GM18909 (cell line): ENCODE measurements around the gene PLEKHA1.

Experiments
- ATAC-seq: cut with Tn5 transposase; IDR thresholded peaks from one replicate; pipeline ENCODE4 v1.9.1; 2021; ENCODE audit warnings: mild to moderate bottlenecking; ENCODE audit not compliant: unreplicated experiment, poor library complexity

PLEKHA1 gene

GRCh38 chr10:122419876-122420623 is 45.5 kb downstream of the PLEKHA1 start:
- ATAC-seq, result no peak

GRCh38 chr10:122420624-122421007 is 46.1 kb downstream of the PLEKHA1 start:
- ATAC-seq, result no peak

- ATAC-seq, result no peak
These were observed 46.6 kb downstream of the PLEKHA1 start for GRCh38 chr10:122421054-122421625.

- no peak for ATAC-seq
These were observed 47.2 kb downstream of the PLEKHA1 start for GRCh38 chr10:122421742-122422141.

- ATAC-seq, result no peak
These were observed 47.9 kb downstream of the PLEKHA1 start for GRCh38 chr10:122422266-122422989.

GRCh38 chr10:122424059-122424458 is 49.6 kb downstream of the PLEKHA1 start:
- ATAC-seq, result no peak

GRCh38 chr10:122426829-122427228 is 52.3 kb downstream of the PLEKHA1 start:
- no peak for ATAC-seq

GRCh38 chr10:122427280-122427679 is 52.8 kb downstream of the PLEKHA1 start:
- no peak for ATAC-seq

- ATAC-seq, result no peak
These were observed 60.8 kb downstream of the PLEKHA1 start for GRCh38 chr10:122435212-122435827.

- no peak for ATAC-seq
These were observed 67.5 kb downstream of the PLEKHA1 start for GRCh38 chr10:122441961-122442360.

GRCh38 chr10:122445469-122445868 is 71.0 kb downstream of the PLEKHA1 start:
- ATAC-seq, result no peak

GRCh38 chr10:122445904-122446303 is 71.4 kb downstream of the PLEKHA1 start:
- no peak for ATAC-seq

GRCh38 chr10:122446668-122447423 is 72.3 kb downstream of the PLEKHA1 start:
- ATAC-seq, result no peak

- ATAC-seq, result no peak
These were observed 74.1 kb downstream of the PLEKHA1 start for GRCh38 chr10:122448600-122448999.

- no peak for ATAC-seq
These were observed 74.6 kb downstream of the PLEKHA1 start for GRCh38 chr10:122449153-122449552.

GRCh38 chr10:122450353-122450990 is 76.0 kb downstream of the PLEKHA1 start:
- no peak for ATAC-seq

GRCh38 chr10:122454071-122454470 is 79.6 kb downstream of the PLEKHA1 start:
- ATAC-seq, result no peak

- no peak for ATAC-seq
These were observed 80.1 kb downstream of the PLEKHA1 start, which contains the start of gene ARMS2 for GRCh38 chr10:122454603-122455080. Gene ARMS2, plus strand, starts transcription at chr10:122454653. Its CDS starts 75 bp downstream, at chr10:122454728.

GRCh38 chr10:122455376-122456079 is 81.0 kb downstream of the PLEKHA1 start:
- no peak for ATAC-seq
